ENCODE measurements around the gene ZNF556. TPM values are rescaled to one million over a fixed set of nuclear protein-coding genes. Genes with fewer than 3 reads are reported as not detected.

Gene ZNF556
- total and polyA plus RNA-seq, 10 donors: under 0.01 to 0.27 (median 0.22) TPM; not detected in 5

DNA sequence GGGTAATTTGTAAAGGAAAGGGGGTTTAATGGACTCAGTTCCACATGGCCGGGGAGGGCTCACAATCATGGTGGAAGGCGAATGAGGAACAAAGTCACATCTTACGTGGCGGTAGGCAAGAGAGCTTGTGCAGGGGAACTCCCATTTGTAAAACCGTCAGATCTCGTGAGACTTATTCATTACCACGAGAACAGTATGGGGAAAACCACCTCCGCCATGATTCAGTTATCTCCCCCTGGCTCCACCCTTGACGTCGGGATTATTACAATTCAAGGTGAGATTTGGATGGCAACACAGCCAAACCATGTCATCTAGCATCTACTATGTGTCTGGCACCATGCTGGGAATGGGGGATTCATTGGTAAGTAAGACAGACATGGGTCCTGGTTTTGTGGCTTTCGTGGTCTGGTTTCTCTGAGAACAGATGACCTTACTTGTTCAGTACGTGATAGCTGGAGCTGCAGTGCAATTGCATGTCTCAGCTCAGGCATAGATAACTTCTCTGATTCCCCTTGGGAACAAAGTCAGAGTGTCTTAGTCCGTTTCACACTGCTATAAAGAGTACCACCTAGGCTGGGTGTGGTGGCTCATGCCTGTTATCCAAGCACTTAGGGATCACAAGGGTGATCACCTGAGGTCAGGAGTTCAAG lies 39.2 kb upstream of the ZNF556 start:
- no peak for TF ChIP-seq POLR2A (IDR thresholded peaks at IDR 0.05)
- TF ChIP-seq POLR2AphosphoS5 (IDR thresholded peaks at IDR 0.05): no peak
- TF ChIP-seq, protein P1, sequence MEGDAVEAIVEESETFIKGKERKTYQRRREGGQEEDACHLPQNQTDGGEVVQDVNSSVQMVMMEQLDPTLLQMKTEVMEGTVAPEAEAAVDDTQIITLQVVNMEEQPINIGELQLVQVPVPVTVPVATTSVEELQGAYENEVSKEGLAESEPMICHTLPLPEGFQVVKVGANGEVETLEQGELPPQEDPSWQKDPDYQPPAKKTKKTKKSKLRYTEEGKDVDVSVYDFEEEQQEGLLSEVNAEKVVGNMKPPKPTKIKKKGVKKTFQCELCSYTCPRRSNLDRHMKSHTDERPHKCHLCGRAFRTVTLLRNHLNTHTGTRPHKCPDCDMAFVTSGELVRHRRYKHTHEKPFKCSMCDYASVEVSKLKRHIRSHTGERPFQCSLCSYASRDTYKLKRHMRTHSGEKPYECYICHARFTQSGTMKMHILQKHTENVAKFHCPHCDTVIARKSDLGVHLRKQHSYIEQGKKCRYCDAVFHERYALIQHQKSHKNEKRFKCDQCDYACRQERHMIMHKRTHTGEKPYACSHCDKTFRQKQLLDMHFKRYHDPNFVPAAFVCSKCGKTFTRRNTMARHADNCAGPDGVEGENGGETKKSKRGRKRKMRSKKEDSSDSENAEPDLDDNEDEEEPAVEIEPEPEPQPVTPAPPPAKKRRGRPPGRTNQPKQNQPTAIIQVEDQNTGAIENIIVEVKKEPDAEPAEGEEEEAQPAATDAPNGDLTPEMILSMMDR (IDR thresholded peaks at IDR 0.05 in 8 of 11, conservative IDR thresholded peaks at IDR 0.05 in 3 of 11): no peak
- WGBS, 5 donors: 77 to 88% (median 85%) methylated on average over 13 of the region's 13 CpGs

DNA sequence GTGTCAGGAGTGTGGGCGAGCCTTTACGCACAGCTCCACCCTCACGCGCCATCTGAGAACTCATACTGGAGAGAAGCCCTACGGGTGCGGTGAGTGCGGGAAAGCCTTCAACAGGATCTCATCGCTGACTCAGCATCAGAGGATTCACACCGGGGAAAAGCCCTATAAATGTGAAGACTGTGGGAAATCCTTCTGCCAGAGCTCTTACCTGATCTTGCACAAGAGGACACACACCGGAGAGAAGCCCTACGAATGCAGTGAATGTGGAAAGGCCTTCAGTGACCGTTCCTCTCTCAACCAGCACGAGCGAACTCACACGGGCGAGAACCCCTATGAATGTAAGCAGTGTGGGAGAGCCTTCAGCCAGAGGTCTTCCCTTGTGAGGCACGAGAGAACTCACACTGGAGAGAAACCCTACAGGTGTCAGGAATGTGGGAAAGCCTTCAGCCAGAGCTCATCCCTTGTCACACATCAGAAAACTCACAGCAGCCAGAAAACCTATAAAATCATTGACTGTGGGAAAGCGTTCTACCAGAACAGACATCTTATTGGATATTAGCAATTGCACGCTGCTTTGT lies 32.8 kb upstream of the ZNF556 start:
- DNase-seq: no peak
- Histone ChIP-seq H3K9me3 (peaks cover 22 to 100% (median 99%) of the 10 kb centered on the region in 8 donors), H3K27me3 (replicated peaks in 1 of 7) (no peaks in the 10 kb centered on the region), H3K27ac (no peak overlapping the region), H3K4me3 (peak overlapping the region in 1 of 8 donors; percentile 23), H3K4me1 (no peaks in the 10 kb centered on the region), H3K36me3 (peaks cover 6 to 63% (median 28%) of the 10 kb centered on the region in 6 donors)
- intact Hi-C loops (cut with DNase I; ENCODE audit: low total_unique reads): no loop called here
- TF ChIP-seq POLR2AphosphoS5 (IDR thresholded peaks at IDR 0.05): no peak
- TF ChIP-seq, protein P1 (IDR thresholded peaks at IDR 0.05 in 8 of 11, conservative IDR thresholded peaks at IDR 0.05 in 3 of 11): no peak
- no peak for TF ChIP-seq POLR2A (IDR thresholded peaks at IDR 0.05)
- WGBS, 5 donors: 95 to 98% (median 97%) methylated on average over 19 of the region's 19 CpGs

More for the DNA sequence above, 39.2 kb upstream of the ZNF556 start:
- Histone ChIP-seq H3K27ac (no peak overlapping the region), H3K36me3 (peaks cover 0 to 70% (median 17%) of the 10 kb centered on the region in 6 donors), H3K27me3 (replicated peaks in 1 of 7) (no peaks in the 10 kb centered on the region), H3K4me3 (no peak overlapping the region), H3K9me3 (peaks cover 0 to 66% (median 49%) of the 10 kb centered on the region in 8 donors), H3K4me1 (no peaks in the 10 kb centered on the region)
- intact Hi-C loops (cut with DNase I; ENCODE audit: low total_unique reads): no loop called here
- no peak for DNase-seq

DNA sequence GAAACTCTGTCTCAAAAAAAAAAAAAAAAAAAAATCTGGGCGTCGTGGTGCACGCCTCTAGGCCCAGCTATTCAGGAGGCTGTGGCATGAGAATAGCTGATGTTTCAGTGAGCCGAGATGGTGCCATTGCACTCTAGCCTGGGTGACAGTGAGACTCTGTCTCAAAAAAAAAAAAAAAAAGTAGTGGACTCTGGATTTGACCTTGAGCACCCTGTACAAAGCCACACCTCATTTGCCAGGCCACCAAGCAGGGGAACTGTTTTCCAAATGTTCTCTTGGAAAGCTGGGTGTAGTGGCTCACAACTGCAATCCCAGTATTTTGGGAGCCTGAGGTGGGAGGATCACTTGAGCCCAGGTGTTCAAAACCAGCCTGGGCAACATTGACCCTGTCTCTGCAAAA lies 29.7 kb upstream of the ZNF556 start:
- Histone ChIP-seq H3K27ac (no peak overlapping the region), H3K9me3 (peaks cover 22 to 80% (median 74%) of the 10 kb centered on the region in 8 donors), H3K27me3 (replicated peaks in 1 of 7) (no peaks in the 10 kb centered on the region), H3K4me1 (peaks cover 5 to 17% (median 10%) of the 10 kb centered on the region in 6 donors), H3K4me3 (no peak overlapping the region), H3K36me3 (peaks cover 6 to 45% (median 25%) of the 10 kb centered on the region in 6 donors)
- no peak for DNase-seq
- intact Hi-C loops (cut with DNase I; ENCODE audit: low total_unique reads): no loop called here
- 79 to 98% (median 86%) methylated on average over 4 of the region's 4 CpGs for WGBS, 5 donors
- TF ChIP-seq POLR2A (IDR thresholded peaks at IDR 0.05): no peak
- TF ChIP-seq, protein P1 (IDR thresholded peaks at IDR 0.05 in 8 of 11, conservative IDR thresholded peaks at IDR 0.05 in 3 of 11): no peak
- TF ChIP-seq POLR2AphosphoS5 (IDR thresholded peaks at IDR 0.05): no peak

All from spleen (tissue), 11 donors.